MG63 (cell line): Measurements from ENCODE around the gene RSRC1. TPM values are rescaled to one million over a fixed set of nuclear protein-coding genes. Genes with fewer than 3 reads are reported as not detected.

Source experiments
- DNase-seq: peaks from one replicate; pipeline ENCODE4 v3.0.0-alpha.2; 2020
- H3K27me3 ChIP-seq: fragments of 250-450 bp; sonication (Bioruptor Pico); 2 replicates; pipeline ENCODE4 v1.5.1; 2020; ENCODE audit warnings: mild to moderate bottlenecking, moderate library complexity
- H3K36me3 ChIP-seq: fragments of 250-450 bp; sonication (Bioruptor Pico); 2 replicates; pipeline ENCODE4 v1.5.1; 2020; ENCODE audit warnings: mild to moderate bottlenecking, moderate library complexity
- H3K4me3 ChIP-seq: fragments of 250-450 bp; sonication (Bioruptor Pico); 2 replicates; pipeline ENCODE4 v1.5.1; 2020; ENCODE audit warnings: mild to moderate bottlenecking, moderate library complexity
- H3K9me3 ChIP-seq: fragments of 250-450 bp; sonication (Bioruptor Pico); 2 replicates; pipeline ENCODE4 v1.5.1; 2020; ENCODE audit warnings: mild to moderate bottlenecking, moderate library complexity
- total RNA-seq: library from RNA; depleted of rRNA; stranded (reverse); fragments of >200 nt; shearing (Covaris generic); gene quantifications from 2 replicates; pipeline ENCODE4 v1.2.3, GENCODE V29; 2014; ENCODE audit warnings: low replicate concordance

Gene RSRC1
- total RNA-seq, 1 experiment from 2014 or later = 42.6 TPM

DNA sequence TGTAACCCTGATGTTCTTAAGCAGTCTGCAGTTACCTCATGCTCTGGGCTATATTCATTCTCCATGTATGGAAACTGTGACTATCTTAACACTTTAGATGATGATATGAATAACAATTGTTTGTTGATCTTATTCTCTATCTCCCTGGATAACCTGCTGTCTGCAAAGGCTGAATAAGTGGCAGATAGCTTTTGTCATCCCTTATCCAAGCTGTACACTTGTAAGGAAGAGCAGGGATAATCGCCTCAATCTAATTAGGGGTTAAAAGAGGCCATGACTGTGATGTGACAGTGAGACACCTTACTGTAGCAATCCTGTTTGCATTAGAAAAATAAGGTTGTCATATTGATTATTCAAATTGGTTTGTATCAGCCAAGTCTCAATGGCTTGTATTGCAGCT, 123.9 kb downstream of the RSRC1 start:
- Histone ChIP-seq H3K4me3 (no peak overlapping the region), H3K27me3 (no peaks in the 10 kb centered on the region), H3K36me3 (no peaks in the 10 kb centered on the region; the same call in 1 of the 2 replicates), H3K9me3 (no peaks in the 10 kb centered on the region)
- no peak for DNase-seq

GRCh38 chr3:158244274-158244673, 134.4 kb downstream of the RSRC1 start:
- H3K36me3 ChIP-seq = no peaks in the 10 kb centered on the region
- no peak overlapping the region for H3K4me3 ChIP-seq
- no peaks in the 10 kb centered on the region for H3K27me3 ChIP-seq
- peaks cover 9% of the 10 kb centered on the region for H3K9me3 ChIP-seq
- DNase-seq = no peak

GRCh38 chr3:158247288-158247687, 137.4 kb downstream of the RSRC1 start:
- no peaks in the 10 kb centered on the region for H3K27me3 ChIP-seq

GRCh38 chr3:158248261-158248660, 138.4 kb downstream of the RSRC1 start:
- Histone ChIP-seq H3K4me3 (no peak overlapping the region), H3K36me3 (0 out of 2 replicates have a peak, but pooled peaks cover 7% of the 10 kb centered on the region), H3K27me3 (no peaks in the 10 kb centered on the region), H3K9me3 (peaks cover 17% of the 10 kb centered on the region)
- no peak for DNase-seq

More at GRCh38 chr3:158247288-158247687, 137.4 kb downstream of the RSRC1 start:
- Histone ChIP-seq H3K4me3 (no peak overlapping the region), H3K36me3 (0 out of 2 replicates have a peak, but pooled peaks cover 1% of the 10 kb centered on the region), H3K9me3 (peaks cover 9% of the 10 kb centered on the region)
- no peak for DNase-seq

- 0 out of 2 replicates have a peak, but pooled peaks cover 7% of the 10 kb centered on the region for H3K36me3 ChIP-seq
- H3K9me3 ChIP-seq = peaks cover 13% of the 10 kb centered on the region
- H3K27me3 ChIP-seq = no peaks in the 10 kb centered on the region
- H3K4me3 ChIP-seq = no peak overlapping the region
- no peak for DNase-seq
Measured at GRCh38 chr3:158249183-158249582, 139.3 kb downstream of the RSRC1 start.

DNA sequence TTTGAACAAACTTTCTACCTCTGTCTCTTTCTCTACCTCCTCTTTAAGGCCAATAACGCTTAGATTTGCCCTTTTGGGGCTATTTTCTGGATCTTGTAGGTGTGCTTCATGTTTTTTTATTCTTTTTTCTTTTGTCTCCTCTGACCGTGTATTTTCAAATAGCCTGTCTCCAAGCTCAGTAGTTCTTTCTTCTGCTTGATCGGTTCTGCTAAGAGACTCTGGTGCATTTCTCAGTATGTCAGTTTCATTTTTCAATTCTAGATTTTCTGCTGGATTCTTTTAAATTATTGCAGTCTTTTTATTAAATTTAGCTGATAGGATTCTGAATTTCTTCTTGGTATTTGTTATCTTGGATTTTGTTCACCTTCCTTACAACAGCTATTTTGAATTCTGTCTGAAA, 148.7 kb downstream of the RSRC1 start:
- DNase-seq = no peak
- Histone ChIP-seq H3K9me3 (peaks cover 14% of the 10 kb centered on the region), H3K36me3 (no peaks in the 10 kb centered on the region; the same call in 1 of the 2 replicates)

GRCh38 chr3:158260392-158260791, 150.5 kb downstream of the RSRC1 start:
- H3K36me3 ChIP-seq = no peaks in the 10 kb centered on the region; the same call in 1 of the 2 replicates
- H3K27me3 ChIP-seq = no peaks in the 10 kb centered on the region
- DNase-seq = no peak
- no peak overlapping the region for H3K4me3 ChIP-seq
- peaks cover 8% of the 10 kb centered on the region for H3K9me3 ChIP-seq

More for the DNA sequence above, 148.7 kb downstream of the RSRC1 start:
- H3K4me3 ChIP-seq = no peak overlapping the region
- no peaks in the 10 kb centered on the region for H3K27me3 ChIP-seq

DNA sequence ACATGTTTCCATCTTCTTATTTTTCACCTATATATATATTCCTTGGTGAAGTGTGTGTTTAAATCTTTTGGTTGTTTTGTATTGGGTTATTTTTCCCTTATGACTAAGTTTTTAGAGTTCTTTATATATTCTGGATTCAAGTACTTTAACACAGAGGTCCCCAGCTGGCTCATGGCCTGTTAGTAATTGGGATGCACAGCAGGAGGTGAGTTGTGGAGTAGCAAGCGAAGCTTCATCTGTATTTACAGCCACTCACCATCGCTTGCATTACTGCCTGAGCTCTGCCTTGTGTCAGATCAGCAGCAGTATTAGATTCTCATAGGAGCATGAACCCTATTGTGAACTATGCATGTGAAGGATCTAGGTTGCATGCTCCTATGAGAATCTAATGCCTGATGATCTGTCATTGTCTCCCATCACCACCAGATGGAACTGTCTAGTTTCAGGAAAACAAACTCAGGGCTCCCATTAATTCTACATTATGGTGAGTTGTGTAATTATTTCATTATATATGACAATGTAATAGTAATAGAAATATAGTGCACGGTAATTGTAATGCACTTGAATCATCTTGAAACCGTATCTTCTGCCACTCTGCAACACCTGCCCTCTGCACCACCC, 151.6 kb downstream of the RSRC1 start:
- peaks cover 5% of the 10 kb centered on the region for H3K9me3 ChIP-seq
- no peak overlapping the region for H3K4me3 ChIP-seq
- no peak for DNase-seq
- H3K36me3 ChIP-seq = no peaks in the 10 kb centered on the region
- no peaks in the 10 kb centered on the region for H3K27me3 ChIP-seq

GRCh38 chr3:158264894-158265293, 155.0 kb downstream of the RSRC1 start:
- peaks cover 13% of the 10 kb centered on the region for H3K9me3 ChIP-seq
- DNase-seq = no peak
- H3K36me3 ChIP-seq = no peaks in the 10 kb centered on the region
- H3K27me3 ChIP-seq = no peaks in the 10 kb centered on the region
- H3K4me3 ChIP-seq = no peak overlapping the region

DNA sequence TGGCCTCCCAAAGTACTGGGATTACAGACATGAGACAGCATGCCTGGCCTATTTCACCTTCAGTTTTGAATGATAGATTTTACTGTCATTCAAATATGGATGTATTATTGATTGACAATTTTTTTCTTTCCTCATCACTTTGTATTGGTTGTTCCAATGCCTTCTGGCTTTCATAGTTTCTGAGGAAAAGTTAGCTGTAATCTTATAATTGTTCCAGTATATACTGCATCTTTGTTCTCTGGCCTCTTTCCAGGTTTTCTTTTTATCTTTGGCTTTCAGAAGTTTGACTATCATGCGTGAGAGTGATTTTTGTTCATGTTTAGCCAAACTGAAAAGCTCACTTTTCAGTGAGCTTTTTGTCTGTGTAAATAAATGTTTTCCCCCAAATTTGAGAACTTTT, 157.1 kb downstream of the RSRC1 start:
- Histone ChIP-seq H3K4me3 (no peak overlapping the region), H3K36me3 (no peaks in the 10 kb centered on the region), H3K27me3 (no peaks in the 10 kb centered on the region), H3K9me3 (peaks cover 13% of the 10 kb centered on the region)
- no peak for DNase-seq

GRCh38 chr3:158269942-158270341, 160.1 kb downstream of the RSRC1 start:
- no peaks in the 10 kb centered on the region for H3K36me3 ChIP-seq
- H3K9me3 ChIP-seq = peaks cover 13% of the 10 kb centered on the region

GRCh38 chr3:158272081-158272480, 162.2 kb downstream of the RSRC1 start:
- Histone ChIP-seq H3K27me3 (no peaks in the 10 kb centered on the region), H3K36me3 (no peaks in the 10 kb centered on the region; the same call in 1 of the 2 replicates), H3K9me3 (peaks cover 5% of the 10 kb centered on the region), H3K4me3 (no peak overlapping the region)
- DNase-seq = no peak

More at GRCh38 chr3:158269942-158270341, 160.1 kb downstream of the RSRC1 start:
- DNase-seq = no peak
- Histone ChIP-seq H3K27me3 (no peaks in the 10 kb centered on the region), H3K4me3 (no peak overlapping the region)

- no peak for DNase-seq
- Histone ChIP-seq H3K27me3 (no peaks in the 10 kb centered on the region), H3K4me3 (no peak overlapping the region)
Measured at GRCh38 chr3:158273656-158274055, 163.8 kb downstream of the RSRC1 start.

GRCh38 chr3:158278187-158278586, 168.3 kb downstream of the RSRC1 start:
- Histone ChIP-seq H3K4me3 (no peak overlapping the region), H3K9me3 (peaks cover 5% of the 10 kb centered on the region; the same call in 1 of the 2 replicates), H3K36me3 (peaks cover 8% of the 10 kb centered on the region), H3K27me3 (no peaks in the 10 kb centered on the region)
- no peak for DNase-seq

More at GRCh38 chr3:158273656-158274055, 163.8 kb downstream of the RSRC1 start:
- Histone ChIP-seq H3K9me3 (peaks cover 5% of the 10 kb centered on the region; the same call in 1 of the 2 replicates), H3K36me3 (peaks cover 8% of the 10 kb centered on the region)

DNA sequence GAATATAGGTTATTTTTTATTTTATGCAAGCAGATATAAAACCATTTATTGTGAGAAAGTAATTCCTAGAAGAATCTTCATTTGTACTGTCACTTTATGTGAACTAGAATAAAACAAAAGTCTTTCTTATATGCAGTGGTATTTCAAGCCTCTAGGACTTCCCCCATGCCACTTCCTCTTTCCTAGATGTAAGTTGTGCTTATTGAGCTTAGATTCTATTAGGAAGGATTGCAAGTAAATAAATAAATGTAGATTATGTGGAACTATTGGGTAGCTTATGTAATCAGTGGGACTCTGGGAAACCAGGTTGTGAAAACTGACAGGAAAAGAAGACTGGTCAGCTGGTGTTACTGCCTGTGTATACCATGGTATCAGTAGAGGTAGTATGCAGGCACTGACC, 169.7 kb downstream of the RSRC1 start:
- DNase-seq = no peak
- Histone ChIP-seq H3K36me3 (peaks cover 8% of the 10 kb centered on the region), H3K27me3 (no peaks in the 10 kb centered on the region), H3K4me3 (no peak overlapping the region), H3K9me3 (peaks cover 5% of the 10 kb centered on the region; the same call in 1 of the 2 replicates)

- DNase-seq = no peak
- Histone ChIP-seq H3K9me3 (no peaks in the 10 kb centered on the region), H3K27me3 (no peaks in the 10 kb centered on the region), H3K4me3 (no peak overlapping the region), H3K36me3 (no peaks in the 10 kb centered on the region)
Measured at GRCh38 chr3:158295771-158296170, 185.9 kb downstream of the RSRC1 start.

DNA sequence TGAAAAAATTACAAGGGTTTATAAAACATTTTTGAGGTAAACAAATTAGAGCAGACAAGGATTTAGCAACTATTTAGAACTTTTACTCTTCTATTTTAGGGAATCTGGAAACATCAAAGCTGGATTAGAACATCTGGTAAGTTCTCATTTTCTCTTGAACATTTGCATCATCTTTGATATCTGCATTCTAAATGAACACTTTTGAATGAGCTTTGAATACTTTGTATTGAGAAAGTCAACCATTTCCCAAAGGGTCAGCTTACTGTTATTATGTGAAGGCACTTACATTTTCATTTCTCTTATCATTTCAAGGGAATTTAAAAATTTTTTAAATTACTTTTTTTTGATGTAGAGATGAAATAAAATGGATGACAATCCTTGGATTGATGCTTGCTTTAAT, 188.1 kb downstream of the RSRC1 start:
- Histone ChIP-seq H3K4me3 (no peak overlapping the region), H3K36me3 (no peaks in the 10 kb centered on the region), H3K27me3 (no peaks in the 10 kb centered on the region), H3K9me3 (no peaks in the 10 kb centered on the region)
- no peak for DNase-seq
